Omental fat pad (tissue), 4 donors: ENCODE measurements around the gene FKBP1C. TPM values are rescaled to one million over a fixed set of nuclear protein-coding genes. Genes with fewer than 3 reads are reported as not detected.

Experiments used
- ATAC-seq: fragments of 150-250 bp; one replicate; pipeline ENCODE4 v1.9.1; 2016; ENCODE audit warnings: mild to moderate bottlenecking, moderate library complexity; ENCODE audit not compliant: low FRiP score
- DNase-seq: peaks from one replicate; pipeline ENCODE4 v3.0.0-alpha.2; 2019; ENCODE audit warnings: low spot score
- small RNA-seq: library from RNA; depleted of rRNA; stranded (forward); fragments of <200 nt; gene quantifications from one replicate; pipeline ENCODE3, GENCODE V24; 2016
- total RNA-seq, 4 donors: library from RNA; depleted of rRNA; stranded (reverse); fragments of >200 nt; gene quantifications; one replicate each; pipeline ENCODE4 v1.1.0, GENCODE V29; 2016
- TF ChIP-seq, protein P1 (sequence below), 3 donors: fragments of 450-650 bp; IDR thresholded peaks; one replicate each; pipeline ENCODE4 v1.5.1; 2016 to 2017; ENCODE audit warnings: antibody characterized with exemption in 3 of 3, mild to moderate bottlenecking in 3 of 3, moderate library complexity in 2 of 3

FKBP1C gene
- total RNA-seq, 4 donors from 2014 or later: 0.24 to 0.31 TPM; not detected in 2

DNA sequence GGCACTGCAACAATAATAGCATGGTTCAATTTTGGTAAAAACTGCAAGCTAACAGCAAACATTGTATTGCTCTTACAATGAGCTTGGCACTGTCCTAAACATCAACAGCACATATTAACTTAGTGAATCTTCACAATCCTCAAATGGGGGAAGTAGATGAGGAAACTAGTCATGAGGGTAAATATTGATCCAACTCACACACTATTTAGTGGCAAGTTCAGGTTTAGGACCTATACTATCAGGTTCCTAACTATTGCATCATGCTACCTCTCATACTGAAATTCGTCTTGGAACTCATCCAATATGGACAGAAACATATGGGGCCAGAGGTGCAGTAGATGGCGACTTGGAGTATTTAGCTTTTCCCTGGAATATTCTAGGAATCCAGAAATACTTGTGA is 34.2 kb downstream of the FKBP1C start:
- ATAC-seq (no peak), DNase-seq (no peak)
- TF ChIP-seq, protein P1, sequence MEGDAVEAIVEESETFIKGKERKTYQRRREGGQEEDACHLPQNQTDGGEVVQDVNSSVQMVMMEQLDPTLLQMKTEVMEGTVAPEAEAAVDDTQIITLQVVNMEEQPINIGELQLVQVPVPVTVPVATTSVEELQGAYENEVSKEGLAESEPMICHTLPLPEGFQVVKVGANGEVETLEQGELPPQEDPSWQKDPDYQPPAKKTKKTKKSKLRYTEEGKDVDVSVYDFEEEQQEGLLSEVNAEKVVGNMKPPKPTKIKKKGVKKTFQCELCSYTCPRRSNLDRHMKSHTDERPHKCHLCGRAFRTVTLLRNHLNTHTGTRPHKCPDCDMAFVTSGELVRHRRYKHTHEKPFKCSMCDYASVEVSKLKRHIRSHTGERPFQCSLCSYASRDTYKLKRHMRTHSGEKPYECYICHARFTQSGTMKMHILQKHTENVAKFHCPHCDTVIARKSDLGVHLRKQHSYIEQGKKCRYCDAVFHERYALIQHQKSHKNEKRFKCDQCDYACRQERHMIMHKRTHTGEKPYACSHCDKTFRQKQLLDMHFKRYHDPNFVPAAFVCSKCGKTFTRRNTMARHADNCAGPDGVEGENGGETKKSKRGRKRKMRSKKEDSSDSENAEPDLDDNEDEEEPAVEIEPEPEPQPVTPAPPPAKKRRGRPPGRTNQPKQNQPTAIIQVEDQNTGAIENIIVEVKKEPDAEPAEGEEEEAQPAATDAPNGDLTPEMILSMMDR (IDR thresholded peaks at IDR 0.05): no peak

DNA sequence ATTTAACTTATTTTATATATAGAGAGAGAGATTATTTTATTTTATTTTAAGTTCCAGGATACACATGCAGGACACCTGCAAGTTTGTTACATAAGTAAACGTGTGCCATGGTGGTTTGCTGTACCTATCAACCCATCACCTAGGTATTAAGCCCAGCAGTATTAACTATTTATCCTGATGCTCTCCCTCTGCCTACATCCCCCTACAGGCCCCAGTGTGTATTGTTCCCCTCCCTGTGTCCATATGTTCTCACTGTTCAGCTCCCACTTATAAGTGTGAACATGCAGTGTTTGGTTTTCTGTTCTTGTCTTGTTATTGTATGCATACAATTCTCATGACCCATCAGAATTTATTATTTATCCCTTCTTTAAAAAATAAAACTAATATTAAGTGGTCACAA is 34.6 kb downstream of the FKBP1C start:
- ATAC-seq (no peak), DNase-seq (no peak)
- TF ChIP-seq, protein P1 (IDR thresholded peaks at IDR 0.05): no peak

DNA sequence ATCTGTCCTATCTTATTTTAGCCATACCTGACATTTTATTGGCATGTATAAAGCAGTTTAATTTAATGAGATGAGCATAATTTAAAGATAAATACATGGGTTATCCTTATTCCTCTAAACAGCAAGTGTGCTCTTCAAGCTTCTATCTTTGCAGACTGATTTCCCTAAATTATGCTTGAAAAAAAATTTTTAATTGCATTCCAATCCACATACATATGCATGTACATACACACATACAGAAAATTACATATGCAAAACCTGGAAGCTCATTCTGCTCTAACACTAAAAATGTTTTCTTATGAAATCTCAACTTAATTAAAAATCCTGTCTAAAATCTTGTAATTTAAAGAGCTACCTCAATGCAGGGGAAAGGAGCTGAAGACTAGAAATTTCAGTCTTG is 35.3 kb downstream of the FKBP1C start:
- ATAC-seq (no peak), DNase-seq (no peak)
- TF ChIP-seq, protein P1 (IDR thresholded peaks at IDR 0.05): no peak

DNA sequence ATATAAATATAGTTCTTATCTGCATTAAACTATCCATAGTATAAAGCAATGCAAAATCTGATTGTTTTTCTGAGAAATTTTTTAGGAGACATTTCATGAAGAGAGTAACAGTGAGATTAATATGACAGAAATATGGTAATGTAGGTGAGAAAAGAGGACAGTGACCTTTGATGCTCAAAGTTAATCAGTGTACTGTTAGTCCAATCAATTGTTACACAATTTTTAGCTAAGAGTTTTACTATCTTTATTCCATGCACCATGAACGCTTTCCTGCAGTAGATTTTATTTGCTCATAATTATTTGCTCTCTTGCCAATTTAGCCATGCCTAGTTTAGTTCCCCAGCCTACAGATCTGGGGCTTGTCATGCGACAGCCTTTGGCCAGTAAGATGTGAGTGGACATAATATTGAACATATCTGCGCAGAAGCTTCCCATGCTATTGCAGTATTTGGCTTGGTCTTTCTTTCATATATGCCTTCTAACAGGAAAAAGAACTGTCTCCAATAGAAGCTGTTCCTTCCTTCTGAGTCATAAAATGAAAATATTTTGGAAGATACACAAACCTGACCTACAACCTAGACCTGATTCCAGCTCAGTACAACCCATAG is 38.7 kb downstream of the FKBP1C start:
- DNase-seq: no peak
- no peak for ATAC-seq
- TF ChIP-seq, protein P1 (IDR thresholded peaks at IDR 0.05): no peak

DNA sequence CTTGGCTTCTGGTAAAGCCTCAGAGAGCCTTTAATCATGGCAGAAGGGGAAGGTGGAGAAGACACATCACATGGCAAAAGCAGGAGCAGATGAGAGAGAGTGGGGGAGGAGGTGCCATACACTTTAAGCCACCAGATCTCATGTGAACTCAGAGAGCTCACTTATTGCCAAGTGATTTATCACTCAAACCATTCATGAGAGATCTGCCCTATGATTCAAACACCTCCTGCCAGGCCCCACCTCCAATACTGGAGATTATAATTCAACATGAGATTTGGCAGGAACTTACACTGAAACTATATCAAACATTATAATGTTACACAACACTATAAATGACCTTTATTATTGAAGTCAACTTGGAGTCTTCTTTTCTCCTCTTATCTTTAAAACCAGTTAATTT is 47.9 kb downstream of the FKBP1C start:
- DNase-seq: no peak
- TF ChIP-seq, protein P1 (IDR thresholded peaks at IDR 0.05): no peak
- ATAC-seq: no peak

DNA sequence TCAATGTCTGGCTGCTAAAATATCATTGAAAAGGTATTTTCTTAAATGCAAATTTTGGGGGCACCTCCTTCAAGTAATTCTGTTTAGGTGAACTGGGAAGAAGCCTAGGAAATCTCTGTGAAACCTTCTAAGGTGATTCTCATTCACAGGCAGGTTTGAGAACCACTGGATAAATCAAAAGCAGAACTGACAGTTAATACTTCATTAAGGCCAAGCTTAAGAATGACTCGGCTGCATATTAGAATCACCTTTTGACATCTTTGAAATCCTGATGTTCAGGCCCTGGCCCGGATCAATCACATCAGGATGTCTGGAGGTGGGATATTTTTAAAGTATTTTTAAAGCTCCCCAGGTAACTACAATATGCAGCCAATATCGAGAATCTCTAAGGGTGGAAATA is 50.6 kb downstream of the FKBP1C start:
- TF ChIP-seq, protein P1 (IDR thresholded peaks at IDR 0.05): no peak
- no peak for ATAC-seq

More for the DNA sequence above, 50.6 kb downstream of the FKBP1C start:
- DNase-seq: no peak

Small RNA genes lying within 50 kb of the gene (small RNA-seq; reads per million reads assigned to genes)
- not detected for gene SPTLC1P3

Other genes starting within 250 kb of the FKBP1C start
- not detected for gene LGSN, start 108.5 kb downstream of the FKBP1C start, total RNA-seq